HepG2 (cell line): ENCODE results near the gene ERMP1. TPM values are rescaled to one million over a fixed set of nuclear protein-coding genes. Genes with fewer than 3 reads are reported as not detected.

Experiments
- ATF2 ChIP-seq: sonication (generic); formaldehyde crosslinking; IDR thresholded peaks from 2 replicates; pipeline ENCODE4 v1.4.0; 2020; ENCODE audit warnings: missing genetic modification reagents
- FOSL1 ChIP-seq: sonication (generic); formaldehyde crosslinking; IDR thresholded peaks from 2 replicates; pipeline ENCODE4 v1.9.0; 2021; ENCODE audit warnings: missing genetic modification reagents, borderline replicate concordance
- FOXK1 ChIP-seq: sonication (generic); formaldehyde crosslinking; IDR thresholded peaks from 2 replicates; pipeline ENCODE4 v1.4.0; 2020; ENCODE audit warnings: low read depth, missing genetic modification reagents, borderline replicate concordance
- GATAD2A ChIP-seq: IDR thresholded peaks from 2 replicates; pipeline ENCODE4 v1.6.1; 2016
- MTA3 ChIP-seq: sonication (generic); formaldehyde crosslinking; IDR thresholded peaks from 2 replicates; pipeline ENCODE4 v1.4.0; 2020; ENCODE audit warnings: missing genetic modification reagents
- MTERF4 ChIP-seq: sonication (generic); formaldehyde crosslinking; IDR thresholded peaks from 2 replicates; pipeline ENCODE4 v1.8.0; 2023; ENCODE audit warnings: mild to moderate bottlenecking, missing genetic modification reagents
- NFE2L2 ChIP-seq: fragments of 150-350 bp; IDR thresholded peaks from 2 replicates; pipeline ENCODE4 v1.6.1; 2014; ENCODE audit warnings: low read length
- ONECUT2 ChIP-seq: sonication (generic); formaldehyde crosslinking; IDR thresholded peaks from 2 replicates; pipeline ENCODE4 v1.4.0; 2020; ENCODE audit warnings: missing genetic modification reagents
- PRMT3 ChIP-seq: sonication (generic); formaldehyde crosslinking; IDR thresholded peaks from 2 replicates; pipeline ENCODE4 v1.8.1; 2022; ENCODE audit warnings: low read depth, mild to moderate bottlenecking, moderate library complexity, missing genetic modification reagents, borderline replicate concordance
- RFX5 ChIP-seq: IDR thresholded peaks from 2 replicates; pipeline ENCODE4 v1.6.1; 2011; ENCODE audit warnings: low read depth, low read length, improper control_type of control experiment
- TBL1XR1 ChIP-seq: fragments of 150-350 bp; IDR thresholded peaks from 2 replicates; pipeline ENCODE4 v1.6.1; 2014; ENCODE audit warnings: borderline replicate concordance, low read length; ENCODE audit not compliant: partially characterized antibody
- ZNF160 ChIP-seq: sonication (generic); formaldehyde crosslinking; IDR thresholded peaks from 2 replicates; pipeline ENCODE4 v1.8.0; 2022; ENCODE audit warnings: mild to moderate bottlenecking, inconsistent platforms, missing genetic modification reagents
- ZNF292 ChIP-seq: sonication (generic); formaldehyde crosslinking; IDR thresholded peaks from 2 replicates; pipeline ENCODE4 v1.8.1; 2022; ENCODE audit warnings: mild to moderate bottlenecking, low read depth, missing genetic modification reagents, borderline replicate concordance
- ZNF333 ChIP-seq: sonication (generic); formaldehyde crosslinking; IDR thresholded peaks from 2 replicates; pipeline ENCODE4 v1.4.0; 2020; ENCODE audit warnings: mild to moderate bottlenecking, missing genetic modification reagents, borderline replicate concordance
- ZNF431 ChIP-seq: sonication (generic); formaldehyde crosslinking; IDR thresholded peaks from 2 replicates; pipeline ENCODE4 v1.9.0; 2022; ENCODE audit warnings: missing genetic modification reagents, low read depth, mild to moderate bottlenecking, borderline replicate concordance
- ZNF609 ChIP-seq: sonication (generic); formaldehyde crosslinking; IDR thresholded peaks from 2 replicates; pipeline ENCODE4 v1.4.0; 2020; ENCODE audit warnings: mild to moderate bottlenecking, missing genetic modification reagents, borderline replicate concordance
- ZNF766 ChIP-seq: sonication (generic); formaldehyde crosslinking; IDR thresholded peaks from 2 replicates; pipeline ENCODE4 v1.5.0; 2020; ENCODE audit warnings: missing genetic modification reagents, borderline replicate concordance
- polyA plus RNA-seq, 8 experiments: library from polyadenylated mRNA; depleted of rRNA in 3 of 8; stranded (reverse) in 7 of 8; unstranded in 1 of 8; fragments of >200 nt; fragmentation: Illumina TruSeq in 4 of 8; extraction: Trizol in 4 of 8; gene quantifications; 2 replicates each; pipeline versions ENCODE4 v1.2.1 to v1.2.3, GENCODE V29; 2011 to 2016; ENCODE audit warnings: low read depth in 4 of 8, missing spikeins in 1 of 8, mixed read lengths in 1 of 8; ENCODE audit not compliant: insufficient read depth in 1 of 8
- total RNA-seq, 5 experiments: library from RNA; depleted of rRNA; stranded (reverse); fragments of >200 nt; fragmentation: Illumina TruSeq; extraction: Trizol; gene quantifications; 2 replicates each; pipeline ENCODE4 v1.2.3, GENCODE V29; 2016; ENCODE audit warnings: low read depth in 1 of 5
- TF ChIP-seq, protein P1 (sequence below): sonication (generic); formaldehyde crosslinking; conservative IDR thresholded peaks from 2 replicates; pipeline ENCODE4 v1.8.1; 2023; ENCODE audit warnings: missing genetic modification reagents
- TF ChIP-seq, protein P2 (sequence below): sonication (generic); formaldehyde crosslinking; IDR thresholded peaks from 2 replicates; pipeline ENCODE4 v1.5.0; 2020; ENCODE audit warnings: missing genetic modification reagents

ERMP1 gene
- total and polyA plus RNA-seq, 2 of the 13 experiments (the other 11 are each of a cell fraction or from before 2014, with no cell fraction given): 40.9 to 65.4 TPM

GRCh38 chr9:5843794-5844471 is 11.0 kb upstream of the ERMP1 start (continued):
- TF ChIP-seq MTA3 (no peak), MTERF4 (CRISPR knock-in tag) (no peak), ZNF292 (peak; percentile 70; the same call in 1 of the 2 replicates), ZNF431 (CRISPR knock-in tag) (no peak), ZNF160 (no peak), GATAD2A (CRISPR knock-in tag) (peak; percentile 81), FOSL1 (CRISPR knock-in tag) (no peak), ATF2 (CRISPR knock-in tag) (0 out of 2 replicates have a peak, but pooled peaks have one; percentile 18), NFE2L2 (no peak), FOXK1 (CRISPR knock-in tag) (peak; percentile 34; the same call in 1 of the 2 replicates), ZNF766 (CRISPR knock-in tag) (no peak), ZNF609 (no peak), ONECUT2 (CRISPR knock-in tag) (no peak), ZNF333 (CRISPR knock-in tag) (no peak), RFX5 (no peak), TBL1XR1 (no peak), PRMT3 (CRISPR knock-in tag) (no peak)
- TF ChIP-seq, protein P1, sequence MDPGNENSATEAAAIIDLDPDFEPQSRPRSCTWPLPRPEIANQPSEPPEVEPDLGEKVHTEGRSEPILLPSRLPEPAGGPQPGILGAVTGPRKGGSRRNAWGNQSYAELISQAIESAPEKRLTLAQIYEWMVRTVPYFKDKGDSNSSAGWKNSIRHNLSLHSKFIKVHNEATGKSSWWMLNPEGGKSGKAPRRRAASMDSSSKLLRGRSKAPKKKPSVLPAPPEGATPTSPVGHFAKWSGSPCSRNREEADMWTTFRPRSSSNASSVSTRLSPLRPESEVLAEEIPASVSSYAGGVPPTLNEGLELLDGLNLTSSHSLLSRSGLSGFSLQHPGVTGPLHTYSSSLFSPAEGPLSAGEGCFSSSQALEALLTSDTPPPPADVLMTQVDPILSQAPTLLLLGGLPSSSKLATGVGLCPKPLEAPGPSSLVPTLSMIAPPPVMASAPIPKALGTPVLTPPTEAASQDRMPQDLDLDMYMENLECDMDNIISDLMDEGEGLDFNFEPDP (CRISPR knock-in tag): no peak
- TF ChIP-seq, protein P2, sequence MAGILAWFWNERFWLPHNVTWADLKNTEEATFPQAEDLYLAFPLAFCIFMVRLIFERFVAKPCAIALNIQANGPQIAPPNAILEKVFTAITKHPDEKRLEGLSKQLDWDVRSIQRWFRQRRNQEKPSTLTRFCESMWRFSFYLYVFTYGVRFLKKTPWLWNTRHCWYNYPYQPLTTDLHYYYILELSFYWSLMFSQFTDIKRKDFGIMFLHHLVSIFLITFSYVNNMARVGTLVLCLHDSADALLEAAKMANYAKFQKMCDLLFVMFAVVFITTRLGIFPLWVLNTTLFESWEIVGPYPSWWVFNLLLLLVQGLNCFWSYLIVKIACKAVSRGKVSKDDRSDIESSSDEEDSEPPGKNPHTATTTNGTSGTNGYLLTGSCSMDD (CRISPR knock-in tag): no peak
